H1 (cell line): ENCODE data around the gene RFTN2. TPM values are rescaled to one million over a fixed set of nuclear protein-coding genes. Genes with fewer than 3 reads are reported as not detected.

Experiments
- CTCF ChIA-PET: fragments of 300-600 bp; sonication (Branson Sonifier 250); formaldehyde crosslinking; loops from one replicate; lab custom pipeline; 2021; ENCODE audit not compliant: partially characterized antibody; lab: Charles Lee
- POLR2A ChIA-PET: fragments of 300-600 bp; sonication (Branson Sonifier 250); formaldehyde crosslinking; loops from one replicate; lab custom pipeline; 2021; ENCODE audit warnings: inconsistent platforms; ENCODE audit not compliant: partially characterized antibody; lab: Charles Lee
- DNase-seq, 2 experiments: peaks; one replicate each; pipeline versions ENCODE4 v3.0.0 to v3.0.0-alpha.2; 2010 to 2022; ENCODE audit warnings: low spot score in 2 of 2, low read depth in 1 of 2, mixed read lengths in 1 of 2
- FAIRE-seq: peaks from 2 replicates; lab custom pipeline; 2011; peaks lifted over from hg19 to GRCh38; lab: Jason Lieb, UNC
- H2AFZ ChIP-seq: 2 replicates; pipeline ENCODE4 v1.8.1; 2012; ENCODE audit warnings: low read length, inconsistent platforms
- H2AK5ac ChIP-seq: 2 replicates; pipeline ENCODE4 v1.6.1; 2013; ENCODE audit warnings: low read depth, low read length
- H2BK120ac ChIP-seq: replicated peaks from 2 replicates; pipeline ENCODE3; 2013; ENCODE audit warnings: low read depth, low read length, inconsistent platforms
- H2BK12ac ChIP-seq: 2 replicates; pipeline ENCODE4 v1.6.1; 2013; ENCODE audit warnings: low read depth, low read length
- H2BK15ac ChIP-seq: 2 replicates; pipeline ENCODE4 v1.6.1; 2013; ENCODE audit warnings: low read length
- H2BK20ac ChIP-seq: 2 replicates; pipeline ENCODE4 v1.6.1; 2013; ENCODE audit warnings: low read length
- H2BK5ac ChIP-seq: 2 replicates; pipeline ENCODE4 v1.6.1; 2013; ENCODE audit warnings: low read depth, low read length
- H3K14ac ChIP-seq: 2 replicates; pipeline ENCODE4 v1.6.1; 2013; ENCODE audit warnings: inconsistent platforms; ENCODE audit not compliant: insufficient read length
- H3K18ac ChIP-seq: 2 replicates; pipeline ENCODE4 v1.6.1; 2013; ENCODE audit warnings: low read length; ENCODE audit errors: extremely low read depth
- H3K23ac ChIP-seq: 2 replicates; pipeline ENCODE4 v1.6.1; 2013; ENCODE audit warnings: inconsistent platforms; ENCODE audit not compliant: insufficient read length
- H3K23me2 ChIP-seq: 2 replicates; pipeline ENCODE4 v1.6.1; 2013; ENCODE audit warnings: low read depth, low read length
- H3K27ac ChIP-seq: 2 replicates; pipeline ENCODE4 v1.6.1; 2011; ENCODE audit warnings: low read depth, low read length, inconsistent platforms
- H3K27me3 ChIP-seq, 4 experiments: replicated peaks in 1 of 4; 1 replicate in 1 of 4; 2 replicates in 3 of 4; pipeline versions ENCODE4 v1.6.1 to v1.8.1; 2011 to 2013; ENCODE audit warnings: low read length in 3 of 4, mild to moderate bottlenecking in 3 of 4, inconsistent platforms in 2 of 4, mixed read lengths in 2 of 4, moderate library complexity in 1 of 4; ENCODE audit not compliant: control insufficient read depth in 3 of 4, insufficient read depth in 3 of 4; ENCODE audit errors: extremely low read depth in 1 of 4
- H3K36me3 ChIP-seq, 4 experiments: 2 replicates each; pipeline versions ENCODE4 v1.6.1 to v1.8.1; 2011 to 2013; ENCODE audit warnings: mild to moderate bottlenecking in 4 of 4, low read length in 3 of 4, moderate library complexity in 2 of 4, control low read depth in 1 of 4, inconsistent platforms in 1 of 4; ENCODE audit not compliant: insufficient read depth in 4 of 4, control insufficient read depth in 2 of 4
- H3K4ac ChIP-seq: replicated peaks from 2 replicates; pipeline ENCODE3; 2013; ENCODE audit warnings: low read length, low read depth, mixed read lengths, inconsistent platforms; ENCODE audit not compliant: insufficient read length
- H3K4me1 ChIP-seq, 4 experiments: replicated peaks in 1 of 4; 1 replicate in 1 of 4; 2 replicates in 3 of 4; pipeline versions ENCODE4 v1.6.1 to v1.8.1; 2011 to 2013; ENCODE audit warnings: low read length in 3 of 4, inconsistent platforms in 2 of 4, mixed read lengths in 1 of 4; ENCODE audit not compliant: insufficient read depth in 4 of 4, control insufficient read depth in 3 of 4
- H3K4me2 ChIP-seq, 2 experiments: 2 replicates each; pipeline versions ENCODE4 v1.6.1 to v1.8.1; 2011 to 2013; ENCODE audit warnings: low read depth in 2 of 2, low read length in 2 of 2, control low read depth in 1 of 2, inconsistent platforms in 1 of 2, mild to moderate bottlenecking in 1 of 2; ENCODE audit not compliant: insufficient read depth in 1 of 2
- H3K4me3 ChIP-seq, 4 experiments: fragments of 200-600, 300-600 bp in 1 of 4; sonication (generic), shearing (Covaris generic), sonication (Bioruptor Twin) in 1 of 4; 2 replicates each; pipeline versions ENCODE4 v1.5.1 to v1.8.1; 2011 to 2016; ENCODE audit warnings: low read length in 4 of 4, low read depth in 3 of 4, control low read depth in 2 of 4, inconsistent platforms in 2 of 4, mild to moderate bottlenecking in 2 of 4, mixed read lengths in 1 of 4, moderate library complexity in 1 of 4; ENCODE audit not compliant: insufficient read depth in 2 of 4; ENCODE audit errors: extremely low read depth in 1 of 4
- H3K56ac ChIP-seq: replicated peaks from 2 replicates; pipeline ENCODE3; 2013; ENCODE audit warnings: low read depth, mild to moderate bottlenecking, mixed read lengths, low read length, inconsistent platforms; ENCODE audit not compliant: insufficient read length
- H3K79me1 ChIP-seq: 2 replicates; pipeline ENCODE4 v1.6.1; 2013; ENCODE audit warnings: low read depth, low read length, control low read depth
- H3K79me2 ChIP-seq, 2 experiments: 2 replicates each; pipeline versions ENCODE4 v1.6.1 to v1.8.1; 2012 to 2013; ENCODE audit warnings: low read length in 2 of 2, mild to moderate bottlenecking in 2 of 2, inconsistent platforms in 1 of 2; ENCODE audit not compliant: insufficient read depth in 2 of 2, control insufficient read depth in 1 of 2
- H3K9ac ChIP-seq, 4 experiments: replicated peaks in 1 of 4; 1 replicate in 1 of 4; 2 replicates in 3 of 4; pipeline versions ENCODE4 v1.6.1 to v1.8.1; 2011 to 2013; ENCODE audit warnings: low read depth in 3 of 4, low read length in 3 of 4, control low read depth in 2 of 4, mild to moderate bottlenecking in 2 of 4, moderate library complexity in 2 of 4, inconsistent platforms in 1 of 4; ENCODE audit errors: extremely low read depth in 1 of 4
- H3K9me3 ChIP-seq, 2 experiments: 2 replicates each; pipeline versions ENCODE4 v1.6.1 to v1.8.1; 2012 to 2013; ENCODE audit warnings: mild to moderate bottlenecking in 2 of 2, moderate library complexity in 2 of 2, control low read depth in 1 of 2, inconsistent platforms in 1 of 2, low read depth in 1 of 2, low read length in 1 of 2, mixed read lengths in 1 of 2; ENCODE audit not compliant: insufficient read depth in 2 of 2
- H4K20me1 ChIP-seq, 2 experiments: replicated peaks in 1 of 2; 2 replicates each; pipeline versions ENCODE3 to v1.8.1; 2011 to 2013; ENCODE audit warnings: inconsistent platforms in 2 of 2, low read length in 2 of 2, mild to moderate bottlenecking in 1 of 2; ENCODE audit not compliant: insufficient read depth in 2 of 2, control insufficient read depth in 1 of 2
- H4K5ac ChIP-seq: 2 replicates; pipeline ENCODE4 v1.6.1; 2013; ENCODE audit warnings: low read length, low read depth, mixed read lengths, inconsistent platforms; ENCODE audit not compliant: insufficient read length
- H4K8ac ChIP-seq: 2 replicates; pipeline ENCODE4 v1.8.0; 2013; ENCODE audit warnings: mild to moderate bottlenecking, moderate library complexity, low read length, inconsistent platforms; ENCODE audit not compliant: insufficient read depth; ENCODE audit errors: extremely low read depth
- H4K91ac ChIP-seq: replicated peaks from 2 replicates; pipeline ENCODE3; 2013; ENCODE audit warnings: low read length, mixed read lengths, inconsistent platforms; ENCODE audit not compliant: insufficient read length
- CTBP2 ChIP-seq: IDR thresholded peaks from 2 replicates; pipeline ENCODE4 v1.7.0; 2011; ENCODE audit warnings: borderline replicate concordance, mild to moderate bottlenecking, moderate library complexity, mixed read lengths, low read length; ENCODE audit not compliant: insufficient read depth, insufficient read length
- SAP30 ChIP-seq: fragments of 300-600 bp; sonication (generic); IDR thresholded peaks from 2 replicates; pipeline ENCODE4 v1.7.1; 2012; ENCODE audit warnings: low read length, moderate library complexity, mild to moderate bottlenecking, inconsistent platforms; ENCODE audit not compliant: insufficient read depth, insufficient replicate concordance
- SRF ChIP-seq: IDR thresholded peaks from 2 replicates; pipeline ENCODE4 v1.6.1; 2011; ENCODE audit warnings: mild to moderate bottlenecking, low read depth, low read length, moderate library complexity
- TAF7 ChIP-seq: optimal IDR thresholded peaks from 2 replicates; pipeline ENCODE3; 2011; ENCODE audit warnings: low read depth, mild to moderate bottlenecking, inconsistent platforms, low read length, moderate library complexity, borderline replicate concordance
- USF2 ChIP-seq: IDR thresholded peaks from 2 replicates; pipeline ENCODE4 v1.6.1; 2011; ENCODE audit warnings: low read length, improper control_type of control experiment
- WGBS, 2 experiments: shearing (Covaris generic) in 1 of 2; methylation state at CpG; one replicate each; pipeline versions ENCODE4 v1.1.6 to v1.1.7; 2013 to 2015; ENCODE audit warnings: low lambda C conversion rate in 2 of 2, mixed read lengths in 2 of 2, inconsistent platforms in 1 of 2, low coverage in 1 of 2, missing lambda C conversion rate in 1 of 2; ENCODE audit not compliant: insufficient replicate concordance in 2 of 2, insufficient coverage in 1 of 2, insufficient read length in 1 of 2; ENCODE audit errors: extremely low coverage in 1 of 2, missing lambda C conversion rate in 1 of 2; 5-methylcytosine and 5-hydroxymethylcytosine counted together
- polyA plus RNA-seq, 7 experiments: library from polyadenylated mRNA; depleted of rRNA in 3 of 7; stranded (reverse) in 5 of 7; unstranded in 2 of 7; fragments of >200 nt in 5 of 7; fragments of 200-250 nt in 2 of 7; gene quantifications; 1 replicate in 5 of 7; 2 replicates in 1 of 7; 4 replicates in 1 of 7; pipeline versions ENCODE4 v1.2.1 to v1.2.3, GENCODE V29; 2011 to 2013; ENCODE audit warnings: missing spikeins in 2 of 7, mixed read lengths in 2 of 7
- total RNA-seq: library from RNA; stranded (reverse); fragmentation: NEBNext Ultra II Directional; extraction: Animal tissue kit (Norgen Biotek cat#: 25700); gene quantifications from 2 replicates; pipeline ENCODE4 v1.2.1, GENCODE V29; 2021
- TF ChIP-seq, protein P1 (sequence below): IDR thresholded peaks from 2 replicates; pipeline ENCODE4 v1.6.1; 2012; ENCODE audit warnings: inconsistent platforms
- TF ChIP-seq, protein P2 (sequence below): IDR thresholded peaks from 2 replicates; pipeline ENCODE4 v1.6.1; 2011; ENCODE audit warnings: low read depth, mild to moderate bottlenecking, low read length; ENCODE audit not compliant: insufficient read depth

RFTN2 gene
- total and polyA plus RNA-seq, 2 of the 8 experiments (the other 6 are each of a cell fraction or from before 2014, with no cell fraction given) = 2.3 to 2.4 TPM

DNA sequence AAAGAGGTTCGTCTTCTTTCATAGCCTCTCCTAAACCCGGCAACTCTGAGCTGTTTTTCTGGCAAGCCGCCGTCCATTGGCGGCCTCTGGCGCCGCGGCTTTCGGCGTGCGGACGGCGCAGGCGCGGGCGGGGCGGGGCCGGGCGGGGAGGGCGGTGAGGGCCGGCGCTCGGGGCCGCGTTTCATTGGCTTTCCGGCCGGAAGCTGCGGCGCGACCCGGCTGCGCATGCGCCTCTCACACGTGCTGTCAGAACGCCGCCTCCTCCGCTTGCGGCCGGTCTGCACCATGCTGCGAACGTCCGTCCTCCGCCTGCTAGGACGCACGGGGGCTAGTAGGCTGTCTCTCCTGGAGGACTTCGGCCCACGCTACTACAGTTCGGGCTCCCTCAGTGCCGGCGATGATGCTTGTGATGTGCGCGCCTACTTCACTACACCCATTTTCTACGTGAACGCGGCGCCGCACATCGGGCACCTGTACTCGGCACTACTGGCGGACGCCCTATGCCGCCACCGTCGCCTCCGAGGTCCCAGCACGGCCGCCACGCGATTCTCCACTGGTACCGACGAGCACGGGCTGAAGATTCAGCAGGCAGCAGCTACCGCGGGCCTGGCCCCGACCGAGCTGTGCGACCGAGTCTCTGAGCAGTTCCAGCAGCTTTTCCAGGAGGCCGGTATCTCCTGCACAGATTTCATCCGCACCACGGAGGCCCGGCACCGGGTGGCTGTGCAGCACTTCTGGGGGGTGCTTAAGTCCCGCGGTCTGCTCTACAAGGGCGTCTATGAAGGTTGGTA lies 29.9 kb upstream of the RFTN2 start, which contains the start of gene MARS2:
TSS of gene MARS2 (plus strand) at position 249 of the 791 bp plus-strand sequence. CDS start at position 286, 37 bp downstream.
- H4K91ac ChIP-seq = peak within 1 kb of the TSS; percentile 23
- FAIRE-seq (no peak), DNase-seq (peak; percentile 85 to 91)
- H4K5ac ChIP-seq = peak within 1 kb of the TSS; percentile 64
- peak within 1 kb of the TSS; percentile 25 for H3K4ac ChIP-seq
- no peak within 1 kb of the TSS for H2BK120ac ChIP-seq
- ChIA-PET POLR2A (interaction anchor here (0.6 to 2.8 kb wide), 5 partner anchors 11 to 205 kb away, joined by 3 to 26 read pairs (median 5); partner anchors contain the start of genes HSPD1, HSPE1 and MOB4), CTCF (interaction anchor here (0.7 to 1.9 kb wide), 7 partner anchors 12 to 207 kb away, joined by 3 to 4 read pairs (median 3); no protein-coding TSS in a partner anchor)
- peak within 1 kb of the TSS; percentile 56; the same call in 1 of the 2 replicates for H3K18ac ChIP-seq
- peak within 1 kb of the TSS; percentile 67 to 92 (median 74) for H3K9ac ChIP-seq
- H3K9me3 ChIP-seq = no peaks in the 10 kb centered on the region
- H3K23me2 ChIP-seq = peaks cover 22% of the 10 kb centered on the region
- 1% methylated on average over 82 of the region's 86 CpGs; no CpG with 5 or more reads in 1 of the 2 experiments for WGBS, 2 experiments
- no peak within 1 kb of the TSS for H2BK20ac ChIP-seq
- no peak within 1 kb of the TSS for H2AK5ac ChIP-seq
- H3K27ac ChIP-seq = 0 out of 2 replicates have a peak within 1 kb of the TSS, but pooled peaks have one; percentile 12
- peak within 1 kb of the TSS; percentile 72; the same call in 1 of the 2 replicates for H4K8ac ChIP-seq
- H3K79me1 ChIP-seq = peaks cover 7% of the 10 kb centered on the region
- peak within 1 kb of the TSS; percentile 100 for H2AFZ ChIP-seq
- peaks cover 21 to 48% of the 10 kb centered on the region in 2 experiments for H3K79me2 ChIP-seq
- H3K27me3 ChIP-seq = no peaks in the 10 kb centered on the region; a peak in 1 of 7 replicates
- peak within 1 kb of the TSS; percentile 88 to 98 for H3K4me2 ChIP-seq
- peak within 1 kb of the TSS; percentile 85 to 92 (median 90) for H3K4me3 ChIP-seq
- peaks cover 0 to 11% (median 0%) of the 10 kb centered on the region in 4 experiments; a peak in 2 of 8 replicates for H3K36me3 ChIP-seq
- peak within 1 kb of the TSS; percentile 75 for H2BK5ac ChIP-seq
- no peak within 1 kb of the TSS for H2BK12ac ChIP-seq
- peaks cover 14 to 27% of the 10 kb centered on the region in 2 experiments for H4K20me1 ChIP-seq
- H3K23ac ChIP-seq = no peak within 1 kb of the TSS
- H2BK15ac ChIP-seq = no peak within 1 kb of the TSS
- peak within 1 kb of the TSS; percentile 80 for H3K56ac ChIP-seq
- peak within 1 kb of the TSS; percentile 89 for H3K14ac ChIP-seq
- H3K4me1 ChIP-seq = peaks cover 0 to 7% (median 5%) of the 10 kb centered on the region in 4 experiments; a peak in 4 of 7 replicates
- peak; percentile 10 for TF ChIP-seq TAF7
- peak; percentile 60 for TF ChIP-seq SAP30
- TF ChIP-seq, protein P1, sequence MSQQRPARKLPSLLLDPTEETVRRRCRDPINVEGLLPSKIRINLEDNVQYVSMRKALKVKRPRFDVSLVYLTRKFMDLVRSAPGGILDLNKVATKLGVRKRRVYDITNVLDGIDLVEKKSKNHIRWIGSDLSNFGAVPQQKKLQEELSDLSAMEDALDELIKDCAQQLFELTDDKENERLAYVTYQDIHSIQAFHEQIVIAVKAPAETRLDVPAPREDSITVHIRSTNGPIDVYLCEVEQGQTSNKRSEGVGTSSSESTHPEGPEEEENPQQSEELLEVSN = peak; percentile 72; the same call in 1 of the 2 replicates
- no peak for TF ChIP-seq CTBP2
- TF ChIP-seq SRF = no peak
- TF ChIP-seq USF2 = peak; percentile 54; the same call in 1 of the 2 replicates
- TF ChIP-seq, protein P2, sequence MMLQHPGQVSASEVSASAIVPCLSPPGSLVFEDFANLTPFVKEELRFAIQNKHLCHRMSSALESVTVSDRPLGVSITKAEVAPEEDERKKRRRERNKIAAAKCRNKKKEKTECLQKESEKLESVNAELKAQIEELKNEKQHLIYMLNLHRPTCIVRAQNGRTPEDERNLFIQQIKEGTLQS = 0 out of 2 replicates have a peak, but pooled peaks have one; percentile 50
